Measurements from ENCODE around the gene RBM39. TPM values are rescaled to one million over a fixed set of nuclear protein-coding genes. Genes with fewer than 3 reads are reported as not detected.
A peak's percentile ranks its signal among the peaks of the same experiment; 100 is the strongest.

RBM39 gene
- total and polyA plus RNA-seq, 2 of the 13 experiments (the other 11 are each of a cell fraction or from before 2014, with no cell fraction given), result 788 to 920 TPM

DNA sequence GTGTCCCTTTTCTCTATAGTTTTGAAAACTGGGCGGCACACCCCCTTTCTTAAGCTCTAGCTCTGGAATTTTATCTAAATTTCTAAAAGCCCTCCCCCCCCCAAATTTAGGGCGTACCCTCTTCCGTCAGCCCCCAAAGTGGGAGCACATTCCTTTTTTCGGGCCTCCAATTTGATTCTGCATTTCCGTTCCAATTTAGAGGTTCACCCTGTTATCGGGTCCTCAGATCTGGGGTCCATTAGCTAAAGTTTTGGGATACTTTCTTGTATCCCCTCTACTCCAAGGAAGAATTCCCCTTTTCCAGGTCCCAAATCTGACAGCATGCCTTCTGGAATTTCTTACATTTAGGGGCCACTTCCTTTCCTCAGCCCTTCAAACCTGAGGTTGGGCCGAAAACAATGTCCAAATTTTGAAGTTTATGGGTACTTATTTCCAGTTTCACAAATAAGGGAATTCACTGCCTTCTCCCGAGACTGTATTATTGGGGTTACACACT lies 30.6 kb upstream of the RBM39 start:
- no peak overlapping the region for H2AFZ ChIP-seq (ENCODE audit: low read length)
- ATAC-seq (no peak), DNase-seq (ENCODE audit: low spot score) (no peak), FAIRE-seq (no peak)
- H3K36me3 ChIP-seq (replicated peaks in 1 of 2; ENCODE audit: control insufficient read depth in 1 of 2, insufficient read depth in 2 of 2, low read length in 2 of 2), result peaks cover 1 to 8% of the 10 kb centered on the region in 2 experiments; a peak in 1 of 5 replicates
- no peaks in the 10 kb centered on the region for H4K20me1 ChIP-seq (ENCODE audit: insufficient read depth, low read length)
- no peaks in the 10 kb centered on the region for H3K9me3 ChIP-seq (ENCODE audit: low read length)
- peaks cover 69% of the 10 kb centered on the region for H3K4me1 ChIP-seq (ENCODE audit: insufficient read depth, low read length)
- peak overlapping the region; percentile 83 for H3K9ac ChIP-seq (ENCODE audit: insufficient read depth, low read depth, low read length)
- H3K79me2 ChIP-seq (ENCODE audit: insufficient read depth, low read length), result peaks cover 43% of the 10 kb centered on the region
- ChIA-PET POLR2A (interaction anchor here (0.8 to 16.6 kb wide), 18 partner anchors 9 to 318 kb away, joined by 3 to 461 read pairs (median 6); partner anchors contain the start of genes CPNE1, ERGIC3, NFS1 and RBM12), CTCF (ENCODE audit: low intra/inter-chr PET ratio, low total read pairs) (no interaction called here)
- H3K4me2 ChIP-seq (ENCODE audit: low read depth, low read length), result peak overlapping the region; percentile 93
- no peaks in the 10 kb centered on the region; a peak in 1 of 5 replicates for H3K27me3 ChIP-seq (ENCODE audit: control insufficient read depth in 1 of 2, insufficient read depth in 2 of 2, low read length in 2 of 2)
- intact Hi-C loops (cut with micrococcal nuclease; ENCODE audit: unreplicated experiment), result loop anchor here (1.0 kb wide), 1 partner anchor 30 kb away; the partner anchor contains the start of gene RBM39
- 23% methylated on average over 8 of the region's 8 CpGs for WGBS (ENCODE audit: low lambda C conversion rate)
- H3K27ac ChIP-seq (ENCODE audit: extremely low read length, insufficient read depth, low read length), result peak overlapping the region; percentile 46
- peak overlapping the region; percentile 76 to 85 (median 81) for H3K4me3 ChIP-seq (replicated peaks in 1 of 3; ENCODE audit: insufficient read depth in 1 of 3, low read depth in 2 of 3, low read length in 3 of 3)
- in situ Hi-C loops (cut with HindIII; ENCODE audit: extremely low pct_ligation_motif_present, low pct_unique_long_range_greater_than_20kb), result no loop called here
- BruUV-seq (replicated peaks), result TSS peak; percentile 64
- TF ChIP-seq YEATS2 (CRISPR knock-in tag; IDR thresholded peaks at IDR 0.05; ENCODE audit: borderline replicate concordance) (peak; percentile 9; the same call in 1 of the 2 replicates), LCORL (IDR thresholded peaks at IDR 0.05) (no peak), LCORL (CRISPR knock-in tag; IDR thresholded peaks at IDR 0.05) (peak; percentile 54; the same call in 1 of the 2 replicates), KLF16 (CRISPR knock-in tag; IDR thresholded peaks at IDR 0.05) (peak in 1 of 2 experiments; percentile 10; a peak in 1 of 4 replicates), NFATC3 (CRISPR knock-in tag; IDR thresholded peaks at IDR 0.05) (0 out of 2 replicates have a peak, but pooled peaks have one; percentile 25), ZNF747 (CRISPR knock-in tag; IDR thresholded peaks at IDR 0.05; ENCODE audit: borderline replicate concordance) (0 out of 2 replicates have a peak, but pooled peaks have one; percentile 61), MYPOP (CRISPR knock-in tag; IDR thresholded peaks at IDR 0.05) (0 out of 2 replicates have a peak, but pooled peaks have one; percentile 16), MXD4 (CRISPR knock-in tag; IDR thresholded peaks at IDR 0.05) (no peak)
- TF ChIP-seq, protein P1, sequence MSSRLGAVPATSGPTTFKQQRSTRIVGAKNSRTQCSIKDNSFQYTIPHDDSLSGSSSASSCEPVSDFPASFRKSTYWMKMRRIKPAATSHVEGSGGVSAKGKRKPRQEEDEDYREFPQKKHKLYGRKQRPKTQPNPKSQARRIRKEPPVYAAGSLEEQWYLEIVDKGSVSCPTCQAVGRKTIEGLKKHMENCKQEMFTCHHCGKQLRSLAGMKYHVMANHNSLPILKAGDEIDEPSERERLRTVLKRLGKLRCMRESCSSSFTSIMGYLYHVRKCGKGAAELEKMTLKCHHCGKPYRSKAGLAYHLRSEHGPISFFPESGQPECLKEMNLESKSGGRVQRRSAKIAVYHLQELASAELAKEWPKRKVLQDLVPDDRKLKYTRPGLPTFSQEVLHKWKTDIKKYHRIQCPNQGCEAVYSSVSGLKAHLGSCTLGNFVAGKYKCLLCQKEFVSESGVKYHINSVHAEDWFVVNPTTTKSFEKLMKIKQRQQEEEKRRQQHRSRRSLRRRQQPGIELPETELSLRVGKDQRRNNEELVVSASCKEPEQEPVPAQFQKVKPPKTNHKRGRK (CRISPR knock-in tag; IDR thresholded peaks at IDR 0.05), result 0 out of 2 replicates have a peak, but pooled peaks have one; percentile 9
- TF ChIP-seq, protein P2, sequence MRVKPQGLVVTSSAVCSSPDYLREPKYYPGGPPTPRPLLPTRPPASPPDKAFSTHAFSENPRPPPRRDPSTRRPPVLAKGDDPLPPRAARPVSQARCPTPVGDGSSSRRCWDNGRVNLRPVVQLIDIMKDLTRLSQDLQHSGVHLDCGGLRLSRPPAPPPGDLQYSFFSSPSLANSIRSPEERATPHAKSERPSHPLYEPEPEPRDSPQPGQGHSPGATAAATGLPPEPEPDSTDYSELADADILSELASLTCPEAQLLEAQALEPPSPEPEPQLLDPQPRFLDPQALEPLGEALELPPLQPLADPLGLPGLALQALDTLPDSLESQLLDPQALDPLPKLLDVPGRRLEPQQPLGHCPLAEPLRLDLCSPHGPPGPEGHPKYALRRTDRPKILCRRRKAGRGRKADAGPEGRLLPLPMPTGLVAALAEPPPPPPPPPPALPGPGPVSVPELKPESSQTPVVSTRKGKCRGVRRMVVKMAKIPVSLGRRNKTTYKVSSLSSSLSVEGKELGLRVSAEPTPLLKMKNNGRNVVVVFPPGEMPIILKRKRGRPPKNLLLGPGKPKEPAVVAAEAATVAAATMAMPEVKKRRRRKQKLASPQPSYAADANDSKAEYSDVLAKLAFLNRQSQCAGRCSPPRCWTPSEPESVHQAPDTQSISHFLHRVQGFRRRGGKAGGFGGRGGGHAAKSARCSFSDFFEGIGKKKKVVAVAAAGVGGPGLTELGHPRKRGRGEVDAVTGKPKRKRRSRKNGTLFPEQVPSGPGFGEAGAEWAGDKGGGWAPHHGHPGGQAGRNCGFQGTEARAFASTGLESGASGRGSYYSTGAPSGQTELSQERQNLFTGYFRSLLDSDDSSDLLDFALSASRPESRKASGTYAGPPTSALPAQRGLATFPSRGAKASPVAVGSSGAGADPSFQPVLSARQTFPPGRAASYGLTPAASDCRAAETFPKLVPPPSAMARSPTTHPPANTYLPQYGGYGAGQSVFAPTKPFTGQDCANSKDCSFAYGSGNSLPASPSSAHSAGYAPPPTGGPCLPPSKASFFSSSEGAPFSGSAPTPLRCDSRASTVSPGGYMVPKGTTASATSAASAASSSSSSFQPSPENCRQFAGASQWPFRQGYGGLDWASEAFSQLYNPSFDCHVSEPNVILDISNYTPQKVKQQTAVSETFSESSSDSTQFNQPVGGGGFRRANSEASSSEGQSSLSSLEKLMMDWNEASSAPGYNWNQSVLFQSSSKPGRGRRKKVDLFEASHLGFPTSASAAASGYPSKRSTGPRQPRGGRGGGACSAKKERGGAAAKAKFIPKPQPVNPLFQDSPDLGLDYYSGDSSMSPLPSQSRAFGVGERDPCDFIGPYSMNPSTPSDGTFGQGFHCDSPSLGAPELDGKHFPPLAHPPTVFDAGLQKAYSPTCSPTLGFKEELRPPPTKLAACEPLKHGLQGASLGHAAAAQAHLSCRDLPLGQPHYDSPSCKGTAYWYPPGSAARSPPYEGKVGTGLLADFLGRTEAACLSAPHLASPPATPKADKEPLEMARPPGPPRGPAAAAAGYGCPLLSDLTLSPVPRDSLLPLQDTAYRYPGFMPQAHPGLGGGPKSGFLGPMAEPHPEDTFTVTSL (CRISPR knock-in tag; IDR thresholded peaks at IDR 0.05; ENCODE audit: borderline replicate concordance), result 0 out of 2 replicates have a peak, but pooled peaks have one; percentile 15
- TF ChIP-seq, protein P3, sequence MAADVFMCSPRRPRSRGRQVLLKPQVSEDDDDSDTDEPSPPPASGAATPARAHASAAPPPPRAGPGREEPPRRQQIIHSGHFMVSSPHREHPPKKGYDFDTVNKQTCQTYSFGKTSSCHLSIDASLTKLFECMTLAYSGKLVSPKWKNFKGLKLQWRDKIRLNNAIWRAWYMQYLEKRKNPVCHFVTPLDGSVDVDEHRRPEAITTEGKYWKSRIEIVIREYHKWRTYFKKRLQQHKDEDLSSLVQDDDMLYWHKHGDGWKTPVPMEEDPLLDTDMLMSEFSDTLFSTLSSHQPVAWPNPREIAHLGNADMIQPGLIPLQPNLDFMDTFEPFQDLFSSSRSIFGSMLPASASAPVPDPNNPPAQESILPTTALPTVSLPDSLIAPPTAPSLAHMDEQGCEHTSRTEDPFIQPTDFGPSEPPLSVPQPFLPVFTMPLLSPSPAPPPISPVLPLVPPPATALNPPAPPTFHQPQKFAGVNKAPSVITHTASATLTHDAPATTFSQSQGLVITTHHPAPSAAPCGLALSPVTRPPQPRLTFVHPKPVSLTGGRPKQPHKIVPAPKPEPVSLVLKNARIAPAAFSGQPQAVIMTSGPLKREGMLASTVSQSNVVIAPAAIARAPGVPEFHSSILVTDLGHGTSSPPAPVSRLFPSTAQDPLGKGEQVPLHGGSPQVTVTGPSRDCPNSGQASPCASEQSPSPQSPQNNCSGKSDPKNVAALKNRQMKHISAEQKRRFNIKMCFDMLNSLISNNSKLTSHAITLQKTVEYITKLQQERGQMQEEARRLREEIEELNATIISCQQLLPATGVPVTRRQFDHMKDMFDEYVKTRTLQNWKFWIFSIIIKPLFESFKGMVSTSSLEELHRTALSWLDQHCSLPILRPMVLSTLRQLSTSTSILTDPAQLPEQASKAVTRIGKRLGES (CRISPR knock-in tag; IDR thresholded peaks at IDR 0.05; ENCODE audit: borderline replicate concordance), result no peak
